ENCODE results near the gene GTF3C4. TPM values are rescaled to one million over a fixed set of nuclear protein-coding genes. Genes with fewer than 3 reads are reported as not detected.

Gene GTF3C4
- total and polyA plus RNA-seq, 12 donors = 1.2 to 12.0 (median 9.8) TPM

GRCh38 chr9:132728071-132728470 lies 57.8 kb downstream of the GTF3C4 start:
- Histone ChIP-seq H3K4me1 (no peaks in the 10 kb centered on the region), H3K27ac (no peak overlapping the region), H3K27me3 (peaks cover 0 to 19% (median 5%) of the 10 kb centered on the region in 7 donors), H3K36me3 (no peaks in the 10 kb centered on the region), H3K4me3 (no peak overlapping the region), H3K9me3 (no peaks in the 10 kb centered on the region)
- no peak for TF ChIP-seq CTCF (IDR thresholded peaks at IDR 0.05)
- 87 to 89% methylated on average over 5 of the region's 5 CpGs for WGBS, 2 donors
- no peak for DNase-seq
- intact Hi-C loops (cut with DNase I) = no loop called here
- no peak for ATAC-seq

- H3K27me3 ChIP-seq = peaks cover 0 to 19% (median 5%) of the 10 kb centered on the region in 7 donors
- H3K4me3 ChIP-seq = no peak overlapping the region
- ATAC-seq (no peak), DNase-seq (no peak)
- intact Hi-C loops (cut with DNase I) = no loop called here
- H3K4me1 ChIP-seq = no peaks in the 10 kb centered on the region
- H3K27ac ChIP-seq = no peak overlapping the region
- WGBS, 2 donors = 56% methylated on average over 2 of the region's 2 CpGs
- no peaks in the 10 kb centered on the region for H3K36me3 ChIP-seq
- no peak for TF ChIP-seq CTCF (IDR thresholded peaks at IDR 0.05)
- no peaks in the 10 kb centered on the region for H3K9me3 ChIP-seq
Observed at GRCh38 chr9:132728497-132728896, 58.2 kb downstream of the GTF3C4 start.

GRCh38 chr9:132729235-132729890 lies 59.1 kb downstream of the GTF3C4 start:
- Histone ChIP-seq H3K4me1 (no peaks in the 10 kb centered on the region), H3K9me3 (no peaks in the 10 kb centered on the region), H3K36me3 (no peaks in the 10 kb centered on the region), H3K4me3 (no peak overlapping the region), H3K27ac (no peak overlapping the region), H3K27me3 (peaks cover 0 to 11% (median 0%) of the 10 kb centered on the region in 7 donors)
- TF ChIP-seq CTCF (IDR thresholded peaks at IDR 0.05) = no peak
- intact Hi-C loops (cut with DNase I) = no loop called here
- DNase-seq (no peak), ATAC-seq (no peak)
- 57 to 61% methylated on average over 5 of the region's 5 CpGs for WGBS, 2 donors

- H3K27me3 ChIP-seq = peaks cover 0 to 19% (median 0%) of the 10 kb centered on the region in 7 donors
- DNase-seq = no peak
- no peak overlapping the region for H3K4me3 ChIP-seq
- no peaks in the 10 kb centered on the region for H3K36me3 ChIP-seq
- H3K27ac ChIP-seq = no peak overlapping the region
- intact Hi-C loops (cut with DNase I) = no loop called here
- H3K4me1 ChIP-seq = no peaks in the 10 kb centered on the region
- TF ChIP-seq CTCF (IDR thresholded peaks at IDR 0.05) = no peak
- H3K9me3 ChIP-seq = no peaks in the 10 kb centered on the region
- 85% methylated on average over 16 of the region's 16 CpGs for WGBS, 2 donors
- no peak for ATAC-seq
Observed at GRCh38 chr9:132730054-132731033, 60.1 kb downstream of the GTF3C4 start.
